NCI-H82 treated with DMSO at 0.1 percent for 48 hours (cell line): Measurements from ENCODE around the gene ABT1.
A peak's percentile ranks its signal among the peaks of the same experiment; 100 is the strongest.

Experiments used
- DNase-seq: peaks from one replicate; lab custom pipeline; 2025; ENCODE audit not compliant: unreplicated experiment; lab: John Stamatoyannopoulos, UW

The ABT1 gene

DNA sequence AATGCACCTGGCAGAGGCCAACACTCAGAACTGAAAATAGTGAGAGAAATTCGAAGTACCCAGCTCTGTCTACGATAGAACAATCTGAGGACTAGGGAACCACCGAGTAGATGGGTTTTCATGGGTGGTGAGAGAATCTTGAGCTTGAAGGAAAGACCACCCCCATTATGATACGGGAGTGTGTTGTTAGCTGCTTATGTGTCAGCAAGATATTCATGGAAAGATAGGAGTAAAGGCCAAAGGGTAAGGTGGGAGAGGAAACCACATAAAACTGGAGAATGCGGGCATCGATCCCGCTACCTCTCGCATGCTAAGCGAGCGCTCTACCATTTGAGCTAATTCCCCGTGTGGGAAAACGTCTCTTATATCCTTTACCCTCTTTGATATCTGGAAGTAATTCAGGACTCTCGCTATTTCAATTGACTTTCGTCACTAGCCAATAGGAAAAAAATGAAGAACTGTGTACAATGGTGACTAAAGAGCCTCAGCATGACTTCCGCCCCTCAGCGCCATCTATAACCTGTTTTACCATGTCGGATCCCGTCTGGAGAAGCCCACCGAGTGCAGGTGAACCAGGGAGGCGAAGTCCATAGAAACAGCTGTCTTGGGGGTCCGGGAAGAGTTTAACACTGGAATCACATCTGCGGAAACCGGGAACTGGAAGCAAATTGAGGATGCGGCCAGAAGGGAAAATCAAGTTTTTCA, 25.0 kb upstream of the ABT1 start:
- DNase-seq = peak; percentile 86

DNA sequence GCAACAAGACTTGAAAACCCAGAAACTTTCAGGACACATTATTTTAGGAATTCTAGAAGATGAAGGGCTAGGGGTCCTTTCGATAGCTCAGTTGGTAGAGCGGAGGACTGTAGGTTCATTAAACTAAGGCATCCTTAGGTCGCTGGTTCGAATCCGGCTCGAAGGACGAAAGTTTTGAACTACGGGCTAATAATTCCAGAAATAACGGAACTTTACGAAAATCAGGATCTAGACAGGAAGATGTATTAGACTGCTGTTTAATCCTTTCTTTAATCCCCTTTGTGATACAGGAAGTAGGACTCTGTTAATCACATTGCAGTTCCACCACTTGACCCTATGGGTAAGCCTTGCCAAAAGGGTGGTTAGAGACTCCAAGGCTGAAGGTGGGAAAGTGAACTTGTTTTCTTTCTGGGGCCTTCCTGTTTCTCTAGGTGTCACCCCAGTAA, 21.2 kb upstream of the ABT1 start:
- DNase-seq = no peak

DNA sequence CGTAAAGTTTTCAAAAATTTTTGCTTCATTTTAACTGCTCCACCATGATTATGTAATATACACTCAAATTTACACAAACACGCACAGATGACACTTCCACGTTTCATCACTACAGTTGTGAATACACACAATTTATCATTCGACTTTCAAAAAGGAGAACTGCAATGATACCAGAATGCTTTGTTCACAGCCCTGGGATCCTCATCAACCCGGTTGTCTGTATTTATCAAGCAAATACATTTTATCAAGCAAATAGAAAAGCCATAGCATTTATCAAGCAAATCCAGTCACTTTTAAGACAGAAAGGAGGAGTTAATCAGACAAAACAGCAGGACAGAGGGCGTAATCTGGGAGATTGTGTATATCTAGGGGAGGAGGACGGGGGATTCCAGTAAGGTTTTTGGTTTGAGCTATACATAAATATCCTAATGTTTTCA, 20.3 kb upstream of the ABT1 start:
- no peak for DNase-seq

DNA sequence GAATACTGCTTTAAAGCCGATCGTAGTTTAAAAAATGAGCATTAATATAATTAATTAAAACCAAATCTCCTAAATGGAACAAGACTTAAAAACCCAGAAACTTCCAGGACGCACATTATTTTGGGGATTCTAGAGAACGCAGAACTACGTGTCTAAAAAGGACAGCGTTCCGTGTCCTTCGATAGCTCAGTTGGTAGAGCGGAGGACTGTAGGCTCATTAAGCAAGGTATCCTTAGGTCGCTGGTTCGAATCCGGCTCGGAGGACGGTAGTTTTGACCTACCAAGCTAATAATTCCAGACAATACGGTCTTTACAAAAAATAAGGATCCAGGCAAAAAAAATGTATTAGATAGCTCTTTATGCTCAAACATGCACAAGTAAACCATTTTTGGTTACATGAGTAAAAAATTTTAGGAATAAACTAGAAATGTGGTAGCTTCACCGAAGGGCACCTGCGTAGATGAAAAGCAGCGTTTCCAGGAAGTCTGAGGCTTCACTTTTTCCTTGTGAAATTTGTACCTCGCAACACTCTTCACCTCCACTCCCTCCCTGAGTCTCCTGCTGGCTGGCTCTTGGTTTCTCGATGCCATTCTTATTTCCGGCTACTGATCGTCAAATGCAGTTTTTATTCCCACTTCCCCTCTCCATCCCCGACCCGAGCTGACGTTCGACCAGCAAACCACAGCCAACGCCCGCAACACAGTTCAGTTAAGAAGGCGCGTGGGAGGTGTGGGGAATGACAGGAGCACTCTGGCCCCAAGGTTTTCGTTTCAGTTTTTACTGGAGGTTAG, 19.6 kb upstream of the ABT1 start:
- DNase-seq = peak; percentile 21

DNA sequence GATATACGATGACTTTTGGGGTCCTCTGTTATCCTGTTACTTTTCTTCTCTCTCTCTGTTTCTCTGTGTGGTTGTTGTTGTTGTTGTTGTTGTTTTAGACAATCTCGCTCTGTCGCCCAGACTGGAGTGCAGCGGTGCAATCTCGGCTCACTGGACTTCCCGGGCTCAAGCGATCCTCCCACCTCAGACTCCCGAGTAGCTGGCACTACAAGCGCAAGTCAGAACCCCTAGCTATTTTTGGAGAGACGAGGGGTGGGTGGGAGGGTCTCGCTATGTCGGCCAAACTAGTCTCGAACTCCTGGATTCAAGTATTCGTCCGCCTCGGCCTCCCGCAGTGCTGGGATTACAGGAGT, 19.1 kb upstream of the ABT1 start:
- DNase-seq = no peak

DNA sequence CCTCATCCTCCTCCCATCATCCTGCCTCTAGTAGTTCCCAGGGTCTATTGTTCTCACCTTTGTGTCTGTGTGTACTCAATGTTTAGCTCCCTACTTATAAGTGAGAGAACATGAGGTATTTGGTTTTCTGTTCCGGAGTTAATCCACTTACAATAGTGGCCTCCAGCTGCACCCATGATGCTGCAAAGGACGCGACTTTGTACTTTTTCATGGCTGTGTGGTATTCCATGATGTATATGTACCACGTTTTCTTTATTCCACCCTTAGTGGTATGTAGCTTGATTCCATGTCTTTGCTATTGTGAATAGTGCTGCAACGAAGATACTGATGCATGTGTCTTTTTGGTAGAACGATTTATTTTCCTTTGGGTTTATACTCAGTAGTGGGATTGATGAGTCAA, 18.5 kb upstream of the ABT1 start:
- DNase-seq = no peak

DNA sequence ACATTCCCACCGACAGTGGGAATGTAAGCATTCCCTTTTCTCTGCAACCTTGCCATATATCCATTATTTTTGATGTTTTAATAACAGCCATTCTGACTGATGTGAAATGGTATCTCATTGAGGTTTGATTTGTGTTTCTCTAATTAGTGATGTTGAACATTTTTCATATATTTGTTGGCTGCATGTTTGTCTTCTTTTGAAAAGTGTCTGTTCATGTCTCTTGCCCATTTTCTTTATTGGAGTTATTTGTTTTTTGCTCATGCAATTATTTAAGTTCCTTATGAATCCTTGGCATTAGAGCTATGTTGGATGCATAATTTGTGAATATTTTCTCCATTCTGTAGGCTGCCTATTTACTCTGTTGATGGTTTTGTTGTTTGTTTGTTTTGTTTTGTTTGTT, 18.0 kb upstream of the ABT1 start:
- DNase-seq = no peak

DNA sequence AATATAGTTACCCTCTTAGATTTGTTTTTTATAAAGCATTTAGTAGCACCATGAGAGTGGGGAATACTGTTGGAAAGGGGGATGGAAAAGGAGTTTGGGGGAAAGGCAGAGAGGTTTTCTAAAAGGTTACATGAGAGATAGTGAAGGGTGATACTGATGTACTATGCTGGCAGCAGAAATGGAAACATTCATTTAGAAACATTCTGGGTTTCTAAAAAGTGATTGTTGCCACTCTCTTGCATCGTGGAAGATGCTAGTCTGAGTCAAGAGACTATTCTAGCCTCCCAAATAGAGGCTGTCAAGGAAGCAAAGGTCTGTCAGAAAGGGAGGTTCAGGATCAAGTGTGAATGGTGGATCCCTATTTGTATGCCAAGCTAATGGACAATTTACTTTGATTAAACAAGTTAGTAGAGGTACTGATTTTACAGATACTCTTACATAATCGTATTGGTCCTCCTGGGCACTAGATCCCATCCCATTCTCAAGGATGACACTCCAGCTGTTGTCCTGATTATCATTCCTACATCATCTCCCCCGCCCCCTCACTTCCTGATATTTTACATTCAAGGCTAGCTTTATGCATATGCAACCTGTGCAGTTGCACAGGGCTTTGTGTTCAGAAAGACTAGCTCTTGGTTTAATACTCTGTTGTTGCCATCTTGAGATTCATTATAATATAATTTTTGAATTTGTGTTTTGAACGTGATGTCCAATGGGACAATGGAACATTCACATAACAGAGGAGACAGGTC, 15.4 kb upstream of the ABT1 start:
- no peak for DNase-seq

DNA sequence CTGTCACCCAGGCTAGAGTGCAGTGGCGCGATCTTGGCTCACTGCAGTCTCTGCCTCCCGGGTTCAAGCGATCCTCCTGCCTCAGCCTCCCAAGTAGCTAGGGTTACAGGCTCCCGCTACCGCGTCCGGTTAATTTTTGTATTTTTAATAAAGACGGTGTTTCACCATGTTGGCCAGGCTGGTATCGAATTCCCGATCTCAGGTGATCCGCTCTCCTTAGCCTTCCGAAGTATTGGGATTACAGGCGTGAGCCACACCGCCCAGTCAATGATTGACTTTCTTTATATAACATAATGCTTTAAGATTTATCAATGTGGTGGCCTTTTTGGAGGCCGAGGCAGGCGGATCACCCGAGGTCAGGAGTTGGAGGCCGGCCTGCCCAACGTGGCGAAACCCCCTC, 7.8 kb upstream of the ABT1 start:
- DNase-seq = no peak

DNA sequence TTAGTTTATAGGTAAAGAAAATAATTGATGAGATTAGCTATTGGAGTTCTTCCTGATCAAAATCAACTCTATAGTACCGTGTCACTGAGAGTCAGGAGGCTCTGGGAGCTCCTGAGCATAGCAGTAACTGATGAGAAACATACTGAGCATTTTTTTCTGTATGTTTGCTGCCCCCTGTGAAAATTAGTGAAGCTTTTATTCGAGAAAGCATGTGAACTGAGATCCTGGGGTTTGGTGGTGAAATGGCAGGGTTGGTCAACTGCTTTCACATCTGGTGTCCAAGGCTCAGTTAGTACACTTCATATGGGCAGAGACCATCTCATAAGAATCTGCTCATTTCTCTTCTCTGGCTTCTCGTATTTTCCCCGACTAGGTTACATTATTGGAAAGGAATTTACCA, 4.1 kb upstream of the ABT1 start:
- no peak for DNase-seq

DNA sequence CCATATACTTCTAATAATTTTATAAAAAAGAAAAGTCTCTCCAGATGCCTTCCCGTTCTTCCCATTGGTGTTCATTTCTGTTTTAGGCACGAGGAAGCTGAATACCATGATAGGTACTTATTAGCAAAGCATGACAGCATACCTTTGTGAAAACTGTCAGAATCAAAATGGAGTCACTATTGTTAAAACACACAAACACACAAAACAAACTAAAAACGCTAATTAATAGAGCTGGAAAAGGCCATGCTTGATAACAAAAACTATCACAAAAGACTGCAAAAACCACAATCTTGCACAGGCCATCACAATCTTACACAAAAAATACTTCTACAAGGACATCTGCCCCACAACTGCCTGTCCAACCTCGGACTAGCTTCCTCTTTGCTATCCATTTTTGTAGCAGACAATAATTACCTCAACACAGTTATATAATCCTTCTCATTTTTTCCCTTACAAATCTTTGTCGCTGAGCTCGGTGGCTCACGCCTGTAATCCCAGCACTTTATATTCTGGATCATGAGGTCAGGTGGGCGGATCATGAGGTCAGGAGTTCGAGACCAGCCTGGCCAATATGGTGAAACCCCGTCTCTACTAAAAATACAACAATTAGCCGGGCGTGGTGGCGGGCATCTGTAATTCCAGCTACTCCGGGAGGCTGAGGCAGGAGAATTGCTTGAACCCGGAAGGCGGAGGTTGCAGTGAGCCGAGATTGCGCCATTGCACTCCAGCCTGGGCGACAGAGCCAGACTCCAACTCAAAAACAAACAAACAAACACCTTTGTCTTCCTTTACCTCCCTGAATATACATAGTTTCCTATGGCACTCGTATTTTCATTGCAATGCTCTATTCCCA, 3.2 kb upstream of the ABT1 start:
- no peak for DNase-seq

DNA sequence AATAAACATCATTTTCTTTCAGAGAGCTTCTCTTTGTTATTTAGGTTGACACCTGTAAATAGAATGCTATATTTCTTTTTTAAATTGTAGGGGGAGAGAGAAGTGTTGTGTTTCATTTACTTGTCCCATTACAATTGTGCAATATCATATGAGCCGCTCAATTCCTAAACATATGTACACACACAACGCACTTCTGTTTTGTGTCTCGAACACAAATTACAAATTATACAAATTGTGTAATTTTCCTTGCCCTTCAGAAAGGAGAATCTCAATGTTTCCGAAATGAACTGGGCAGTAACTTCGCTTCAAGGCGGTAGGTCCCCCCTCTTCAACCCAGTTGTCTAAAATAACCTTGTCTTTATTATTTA, 2.6 kb upstream of the ABT1 start:
- DNase-seq = no peak

DNA sequence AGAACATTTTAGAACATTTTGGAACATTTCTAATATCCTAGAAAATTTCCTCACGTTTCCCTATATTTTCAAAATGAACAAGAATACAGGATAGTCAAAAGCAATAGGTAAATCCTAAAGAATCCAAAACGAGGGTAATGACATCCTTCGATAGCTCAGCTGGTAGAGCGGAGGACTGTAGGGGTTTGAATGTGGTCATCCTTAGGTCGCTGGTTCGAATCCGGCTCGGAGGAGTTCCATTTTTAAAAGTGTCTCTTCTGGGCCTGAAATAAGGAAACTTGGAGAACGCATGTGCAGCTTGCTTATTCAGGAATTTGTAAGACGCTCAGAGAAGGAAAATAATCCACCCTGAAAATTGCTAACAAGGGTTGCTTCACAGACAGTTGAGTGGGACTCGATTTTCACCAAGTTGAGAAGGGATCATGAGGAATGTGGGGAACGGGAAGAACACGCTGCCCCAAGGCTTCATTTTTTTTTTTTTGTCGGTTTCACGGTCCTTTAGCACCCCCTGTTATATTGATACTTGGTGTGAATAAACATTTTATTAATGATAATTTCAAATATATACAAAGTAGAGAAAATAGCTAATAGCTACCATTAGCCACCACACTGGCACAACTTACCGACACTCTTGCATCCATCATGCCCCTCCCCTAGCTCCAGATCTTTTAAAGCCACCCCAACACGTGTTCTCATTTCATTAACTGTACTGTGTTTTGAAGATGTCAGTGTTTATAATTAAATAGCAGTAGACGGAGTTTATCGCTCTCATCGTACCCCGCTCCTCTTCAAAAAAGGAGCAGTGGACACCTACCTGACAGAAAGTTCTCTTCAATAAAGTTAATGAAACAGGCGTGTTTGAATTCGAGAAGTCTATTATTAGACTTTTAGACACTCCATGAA, 1.8 kb upstream of the ABT1 start:
- no peak for DNase-seq

DNA sequence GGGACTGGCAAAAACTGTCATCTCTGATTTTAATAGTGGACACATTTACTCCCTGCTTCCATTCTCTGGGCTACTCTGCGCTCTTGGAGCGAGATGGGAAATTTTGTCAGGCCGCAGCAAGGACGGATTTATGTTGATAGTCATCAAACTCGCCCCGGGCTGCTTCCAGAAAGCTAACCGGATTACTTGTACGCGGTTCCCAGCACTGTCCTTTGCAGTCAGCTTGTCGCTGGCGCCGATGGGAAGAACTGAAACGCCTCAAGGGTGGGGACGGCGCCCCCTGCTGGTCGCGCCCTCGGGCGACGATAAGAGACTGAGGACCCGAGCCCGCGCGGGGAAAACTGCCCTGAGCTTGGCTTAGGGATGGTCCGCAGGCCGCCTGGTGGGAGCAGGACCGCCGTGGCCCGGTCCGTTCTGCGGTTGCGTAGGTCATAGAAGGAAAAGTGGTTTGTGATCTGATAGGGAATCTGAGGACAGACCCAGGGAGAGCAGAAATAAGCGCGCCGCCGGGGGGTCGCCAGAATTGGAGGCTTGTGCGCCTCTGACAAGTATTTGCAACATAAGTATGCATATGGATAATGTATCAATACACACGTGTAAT, 984 bp upstream of the ABT1 start:
- DNase-seq = peak; percentile 92

DNA sequence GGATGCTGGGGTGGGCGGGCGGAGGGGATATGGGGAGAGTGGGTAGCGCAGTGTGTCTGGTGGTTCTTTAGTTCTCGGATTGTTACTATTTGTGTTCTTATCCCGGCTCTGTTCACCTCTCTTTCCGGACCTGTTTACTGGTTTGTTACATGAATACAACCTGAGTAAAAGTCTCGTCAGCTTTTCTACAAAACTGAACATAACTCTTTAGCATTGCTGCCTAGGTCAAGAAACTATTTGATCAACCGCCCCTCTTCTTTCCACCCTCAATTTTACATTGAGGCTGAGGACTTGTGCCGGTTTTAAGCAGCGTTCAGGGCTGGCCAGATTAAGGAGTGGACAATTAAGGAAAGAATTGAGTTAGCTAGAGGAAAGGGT, 625 bp downstream of the ABT1 start:
- DNase-seq = no peak

DNA sequence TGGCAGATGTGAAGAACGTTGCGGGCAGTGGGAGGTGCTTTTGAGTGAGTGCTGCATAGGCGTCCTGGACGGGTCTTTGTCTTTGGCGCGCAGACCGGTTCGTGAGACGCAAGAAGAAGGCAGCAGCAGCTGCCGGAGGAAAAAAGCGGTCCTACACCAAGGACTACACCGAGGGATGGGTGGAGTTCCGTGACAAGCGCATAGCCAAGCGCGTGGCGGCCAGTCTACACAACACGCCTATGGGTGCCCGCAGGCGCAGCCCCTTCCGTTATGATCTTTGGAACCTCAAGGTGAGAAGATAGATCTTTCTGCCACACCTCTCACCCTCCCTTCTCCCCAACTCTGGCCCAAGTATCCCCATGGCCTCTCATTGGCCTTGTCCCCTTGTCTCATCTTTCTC, 1.1 kb downstream of the ABT1 start:
- DNase-seq = no peak

DNA sequence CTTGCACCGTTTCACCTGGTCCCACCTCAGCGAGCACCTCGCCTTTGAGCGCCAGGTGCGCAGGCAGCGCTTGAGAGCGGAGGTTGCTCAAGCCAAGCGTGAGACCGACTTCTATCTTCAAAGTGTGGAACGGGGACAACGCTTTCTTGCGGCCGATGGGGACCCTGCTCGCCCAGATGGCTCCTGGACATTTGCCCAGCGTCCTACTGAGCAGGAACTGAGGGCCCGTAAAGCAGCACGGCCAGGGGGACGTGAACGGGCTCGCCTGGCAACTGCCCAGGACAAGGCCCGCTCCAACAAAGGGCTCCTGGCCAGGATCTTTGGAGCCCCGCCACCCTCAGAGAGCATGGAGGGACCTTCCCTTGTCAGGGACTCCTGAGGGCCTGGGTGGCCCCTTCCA, 1.5 kb downstream of the ABT1 start:
- no peak for DNase-seq

DNA sequence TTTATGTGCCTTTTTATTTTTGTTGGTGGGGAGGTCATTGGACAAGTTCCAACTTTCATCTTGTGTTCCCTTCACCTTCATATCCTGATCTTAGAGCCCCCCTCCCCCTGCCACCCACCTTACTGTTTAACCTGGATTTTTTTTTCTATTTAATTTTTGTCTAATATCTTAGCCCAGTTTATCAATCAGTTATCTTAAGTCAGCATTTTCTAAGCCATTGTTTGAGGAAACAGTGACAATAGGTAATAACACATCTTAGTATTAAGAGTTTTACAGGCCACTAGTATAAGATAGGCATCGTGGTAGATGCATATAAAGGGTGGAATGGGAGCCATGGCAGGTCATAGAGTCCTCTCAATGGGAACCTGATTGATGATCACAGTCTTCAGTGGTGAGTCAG, 2.4 kb downstream of the ABT1 start:
- no peak for DNase-seq

DNA sequence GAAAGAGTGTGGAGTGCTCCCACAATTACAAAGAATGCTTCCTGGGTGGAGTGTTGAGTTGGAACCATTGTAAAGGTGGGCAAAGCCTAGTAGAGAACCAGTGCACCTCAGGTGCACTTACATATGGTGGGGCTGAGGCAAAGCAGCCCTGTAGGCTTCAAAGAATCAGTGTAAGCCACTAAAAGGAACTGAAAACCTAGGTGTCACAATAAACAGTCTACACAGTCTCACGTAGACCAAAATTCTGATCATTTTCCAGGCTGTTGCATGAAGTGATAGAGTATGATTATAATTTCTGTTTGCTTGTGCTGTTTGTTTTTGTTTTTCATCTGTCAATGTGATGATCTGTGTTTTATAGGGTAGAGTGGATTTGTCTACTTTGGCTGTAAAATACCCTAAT, 2.8 kb downstream of the ABT1 start:
- peak; percentile 8 for DNase-seq

DNA sequence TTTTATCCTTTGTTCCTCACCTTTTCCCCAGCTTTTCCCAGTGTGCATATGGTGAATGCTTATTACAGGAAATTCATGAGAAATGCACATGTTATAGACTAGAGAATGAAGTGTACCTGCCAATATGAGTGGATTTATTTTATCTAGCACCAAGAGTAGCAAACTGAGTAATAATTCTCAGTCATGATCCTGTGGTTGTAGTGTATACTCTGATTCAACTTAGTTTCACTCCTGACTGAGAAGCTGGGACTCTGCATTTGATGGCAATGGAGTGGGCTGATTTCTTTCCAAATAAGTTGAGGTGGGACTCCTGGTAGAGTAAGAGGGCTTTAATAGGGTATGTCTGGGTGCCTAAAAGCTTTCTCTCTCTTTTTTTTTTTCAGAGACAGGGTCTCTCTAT, 4.0 kb downstream of the ABT1 start:
- DNase-seq = no peak
